C4-2B (cell line): Measurements from ENCODE around the gene TAAR9.
"Not testable (repeated sequence)": the region's sequence is repeated elsewhere in the genome, so short reads cannot be mapped to it uniquely, and the experiment has no call there.

Source experiments
- H3K27ac ChIP-seq: fragments of 450-650 bp; 2 replicates; pipeline ENCODE4 v1.5.1; 2017
- ZFX ChIP-seq: fragments of 450-650 bp; IDR thresholded peaks from 2 replicates; pipeline ENCODE4 v1.6.1; 2017
- TF ChIP-seq, protein P1 (sequence below): fragments of 450-650 bp; conservative IDR thresholded peaks from 2 replicates; pipeline ENCODE4 v1.5.1; 2017; ENCODE audit warnings: mild to moderate bottlenecking

Gene TAAR9

GRCh38 chr6:132515386-132515785 lies 22.7 kb upstream of the TAAR9 start:
- no peak for TF ChIP-seq ZFX
- TF ChIP-seq, protein P1, sequence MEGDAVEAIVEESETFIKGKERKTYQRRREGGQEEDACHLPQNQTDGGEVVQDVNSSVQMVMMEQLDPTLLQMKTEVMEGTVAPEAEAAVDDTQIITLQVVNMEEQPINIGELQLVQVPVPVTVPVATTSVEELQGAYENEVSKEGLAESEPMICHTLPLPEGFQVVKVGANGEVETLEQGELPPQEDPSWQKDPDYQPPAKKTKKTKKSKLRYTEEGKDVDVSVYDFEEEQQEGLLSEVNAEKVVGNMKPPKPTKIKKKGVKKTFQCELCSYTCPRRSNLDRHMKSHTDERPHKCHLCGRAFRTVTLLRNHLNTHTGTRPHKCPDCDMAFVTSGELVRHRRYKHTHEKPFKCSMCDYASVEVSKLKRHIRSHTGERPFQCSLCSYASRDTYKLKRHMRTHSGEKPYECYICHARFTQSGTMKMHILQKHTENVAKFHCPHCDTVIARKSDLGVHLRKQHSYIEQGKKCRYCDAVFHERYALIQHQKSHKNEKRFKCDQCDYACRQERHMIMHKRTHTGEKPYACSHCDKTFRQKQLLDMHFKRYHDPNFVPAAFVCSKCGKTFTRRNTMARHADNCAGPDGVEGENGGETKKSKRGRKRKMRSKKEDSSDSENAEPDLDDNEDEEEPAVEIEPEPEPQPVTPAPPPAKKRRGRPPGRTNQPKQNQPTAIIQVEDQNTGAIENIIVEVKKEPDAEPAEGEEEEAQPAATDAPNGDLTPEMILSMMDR = no peak

DNA sequence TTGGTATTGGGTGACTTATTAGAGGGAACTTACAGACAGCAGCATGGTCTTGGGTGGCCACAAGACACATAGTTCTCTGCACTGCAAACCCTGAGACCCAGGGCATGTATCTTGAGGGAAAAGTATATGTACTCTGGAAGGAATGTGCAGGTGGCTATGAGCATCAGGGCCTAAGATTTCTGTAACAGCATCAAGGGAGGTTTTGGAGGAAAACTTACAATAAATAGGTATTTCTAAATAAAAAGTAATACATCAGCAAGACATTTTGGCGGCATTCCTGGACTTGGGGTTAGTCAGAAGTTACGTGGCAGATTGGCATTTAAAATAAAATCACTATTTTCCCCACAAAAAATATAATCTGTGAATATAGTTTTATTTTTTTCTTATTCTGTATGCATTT lies 17.1 kb upstream of the TAAR9 start:
- H3K27ac ChIP-seq = no peak overlapping the region
- no peak for TF ChIP-seq ZFX
- TF ChIP-seq, protein P1 = no peak

More at GRCh38 chr6:132515386-132515785, 22.7 kb upstream of the TAAR9 start:
- no peak overlapping the region for H3K27ac ChIP-seq

DNA sequence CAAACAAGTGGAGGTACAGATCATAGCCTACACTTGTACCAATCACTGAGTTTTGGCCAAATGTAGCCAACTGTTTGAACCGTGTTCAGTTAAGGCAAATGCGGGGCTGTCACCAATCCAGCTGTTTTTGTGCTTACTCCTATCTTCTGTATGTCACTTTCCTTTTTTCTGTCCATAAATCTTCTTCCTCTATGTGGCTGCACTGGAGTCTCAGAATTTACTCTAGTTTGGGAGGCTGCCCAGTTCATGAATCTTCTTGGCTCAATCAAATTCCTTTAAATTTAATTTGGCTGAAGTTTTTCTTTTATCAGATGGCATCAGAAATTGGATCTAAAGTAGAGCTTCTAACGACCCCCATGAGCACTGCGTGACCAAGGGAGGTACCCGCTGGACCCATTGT lies 13.4 kb upstream of the TAAR9 start:
- H3K27ac ChIP-seq = no peak overlapping the region
- TF ChIP-seq, protein P1 = no peak
- no peak for TF ChIP-seq ZFX

GRCh38 chr6:132525866-132526265 lies 12.2 kb upstream of the TAAR9 start:
- no peak for TF ChIP-seq ZFX
- TF ChIP-seq, protein P1 = no peak

DNA sequence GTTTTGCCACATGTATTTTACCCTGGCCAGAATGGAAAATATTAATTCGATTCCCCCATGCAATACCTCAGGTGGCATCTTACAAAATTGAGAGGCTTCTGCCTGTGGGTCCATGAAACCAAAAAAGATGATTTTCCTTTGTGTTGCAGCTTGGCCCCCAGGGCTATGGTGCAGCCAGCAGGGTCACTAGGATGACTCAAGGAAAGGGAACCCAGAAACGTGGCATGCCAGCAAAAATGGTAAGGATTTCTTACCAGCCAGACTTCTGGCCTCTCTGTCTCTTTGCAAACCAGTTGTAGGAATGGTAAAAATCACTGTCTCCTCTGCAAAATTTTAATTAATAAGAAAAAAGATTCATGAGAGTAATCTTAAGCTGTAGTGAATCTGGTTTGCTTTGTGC lies 11.6 kb upstream of the TAAR9 start:
- no peak for TF ChIP-seq ZFX
- TF ChIP-seq, protein P1 = no peak
- no peak overlapping the region for H3K27ac ChIP-seq

More at GRCh38 chr6:132525866-132526265, 12.2 kb upstream of the TAAR9 start:
- H3K27ac ChIP-seq = no peak overlapping the region

- TF ChIP-seq, protein P1 = no peak
- H3K27ac ChIP-seq = no peak overlapping the region
These were observed 10.3 kb upstream of the TAAR9 start for GRCh38 chr6:132527791-132528190.

DNA sequence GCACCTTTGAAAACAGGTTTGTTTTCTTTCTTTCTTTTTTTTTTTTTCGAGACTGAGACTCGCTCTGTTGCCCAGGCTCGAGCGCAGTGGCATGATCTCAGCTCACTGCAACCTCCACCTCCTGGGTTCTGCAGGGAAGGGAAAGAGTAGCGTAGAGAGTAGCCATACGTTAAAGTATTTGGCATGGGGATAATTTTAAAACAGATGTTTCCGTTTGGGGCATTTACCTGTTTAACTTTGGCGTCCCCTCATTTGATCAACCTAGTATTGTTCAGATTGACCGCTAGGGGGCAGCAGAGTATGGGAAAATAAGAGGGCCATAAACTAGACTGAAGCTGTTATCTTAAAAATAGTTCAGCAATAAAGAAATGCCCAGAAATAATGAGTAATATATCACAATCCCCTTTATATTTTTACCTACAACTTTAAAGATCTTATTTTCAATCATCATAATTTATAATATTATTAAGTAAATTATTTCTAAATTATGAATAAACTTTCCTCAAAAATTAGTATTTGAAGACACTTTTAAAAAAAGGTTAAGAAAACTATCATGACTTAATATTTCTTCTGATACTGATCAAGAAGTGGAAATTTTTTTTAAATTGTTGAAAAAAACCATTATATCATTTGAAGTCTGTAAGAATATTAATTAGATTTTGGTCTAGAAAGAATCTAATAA lies 7.6 kb upstream of the TAAR9 start:
- H3K27ac ChIP-seq = no peak overlapping the region
- TF ChIP-seq ZFX = no peak
- TF ChIP-seq, protein P1 = peak; percentile 85

DNA sequence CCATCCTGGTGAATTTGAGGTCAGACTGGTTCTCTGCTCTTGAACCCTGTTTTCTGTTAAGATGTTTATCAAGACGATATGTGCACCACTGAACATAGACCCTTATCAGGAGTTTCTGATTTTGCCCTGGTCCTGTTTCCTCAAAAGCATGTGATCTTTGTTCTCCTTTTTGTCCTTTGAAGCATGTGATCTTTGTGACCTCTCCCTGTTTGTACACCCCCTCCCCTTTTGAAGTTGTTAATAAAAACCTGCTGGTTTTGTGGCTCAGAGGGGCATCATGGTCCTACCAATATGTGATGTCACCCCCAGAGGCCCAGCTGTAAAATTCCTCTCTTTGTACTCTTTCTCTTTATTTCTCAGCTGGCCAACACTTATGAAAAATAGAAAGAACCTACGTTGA lies 3.5 kb upstream of the TAAR9 start:
- not testable (repeated sequence) for H3K27ac ChIP-seq
